HFFc6 (cell line): ENCODE measurements around the gene FAM163B. TPM values are rescaled to one million over a fixed set of nuclear protein-coding genes. Genes with fewer than 3 reads are reported as not detected.

ENCODE experiments used
- DNase-seq: peaks from one replicate; pipeline ENCODE4 v3.0.0-alpha.2; 2018
- H3K27ac Mint-ChIP-seq: 2 replicates; pipeline ENCODE4 v1.8.0; 2020; ENCODE audit warnings: mild to moderate bottlenecking, mixed read lengths
- H3K27me3 Mint-ChIP-seq: 2 replicates; pipeline ENCODE4 v1.8.0; 2021; ENCODE audit warnings: mild to moderate bottlenecking, moderate library complexity, mixed read lengths; ENCODE audit not compliant: insufficient read depth
- H3K36me3 Mint-ChIP-seq: 2 replicates; pipeline ENCODE4 v1.8.0; 2021; ENCODE audit warnings: low read depth, mixed read lengths
- H3K4me1 Mint-ChIP-seq: 2 replicates; pipeline ENCODE4 v1.8.0; 2020; ENCODE audit warnings: low read depth, mixed read lengths
- H3K4me3 Mint-ChIP-seq: 2 replicates; pipeline ENCODE4 v1.8.0; 2020; ENCODE audit warnings: mild to moderate bottlenecking, moderate library complexity, mixed read lengths
- H3K9me3 Mint-ChIP-seq: 2 replicates; pipeline ENCODE4 v1.8.0; 2020; ENCODE audit warnings: mild to moderate bottlenecking, mixed read lengths
- CTCF ChIP-seq: fragments of 200-600 bp; sonication (generic); IDR thresholded peaks from 2 replicates; pipeline ENCODE4 v1.5.0; 2021; ENCODE audit warnings: antibody characterized with exemption, mild to moderate bottlenecking
- total RNA-seq, 6 experiments: library from RNA; stranded (reverse); fragmentation: NEBNext Ultra II Directional; extraction: Animal tissue kit (Norgen Biotek cat#: 25700); gene quantifications; 2 replicates in 1 of 6; 3 replicates in 5 of 6; pipeline ENCODE4 v1.2.3, GENCODE V29; 2021

FAM163B gene
- total RNA-seq, 6 experiments from 2014 or later, result not detected

GRCh38 chr9:133602277-133602676 is 6.9 kb downstream of the FAM163B start:
- no peak for TF ChIP-seq CTCF
- Mint-ChIP-seq H3K4me3 (no peak overlapping the region), H3K27ac (no peak overlapping the region), H3K27me3 (peaks cover 36% of the 10 kb centered on the region), H3K36me3 (peaks cover 9% of the 10 kb centered on the region), H3K4me1 (no peaks in the 10 kb centered on the region), H3K9me3 (peaks cover 11% of the 10 kb centered on the region)
- DNase-seq, result no peak

- Mint-ChIP-seq H3K4me3 (no peak overlapping the region), H3K27me3 (peaks cover 31% of the 10 kb centered on the region), H3K9me3 (peaks cover 16% of the 10 kb centered on the region), H3K36me3 (peaks cover 14% of the 10 kb centered on the region), H3K27ac (no peak overlapping the region), H3K4me1 (no peaks in the 10 kb centered on the region)
- no peak for TF ChIP-seq CTCF
- no peak for DNase-seq
Observed at GRCh38 chr9:133601746-133602145, 7.4 kb downstream of the FAM163B start.

GRCh38 chr9:133600739-133601138 is 8.4 kb downstream of the FAM163B start:
- DNase-seq, result no peak
- no peak for TF ChIP-seq CTCF
- H3K27ac Mint-ChIP-seq, result no peak overlapping the region
- no peak overlapping the region for H3K4me3 Mint-ChIP-seq
- peaks cover 28% of the 10 kb centered on the region for H3K27me3 Mint-ChIP-seq
- peaks cover 15% of the 10 kb centered on the region for H3K36me3 Mint-ChIP-seq
- H3K4me1 Mint-ChIP-seq, result no peaks in the 10 kb centered on the region
- peaks cover 22% of the 10 kb centered on the region for H3K9me3 Mint-ChIP-seq

- Mint-ChIP-seq H3K27me3 (peaks cover 27% of the 10 kb centered on the region), H3K36me3 (peaks cover 15% of the 10 kb centered on the region), H3K9me3 (peaks cover 22% of the 10 kb centered on the region), H3K27ac (no peak overlapping the region), H3K4me1 (no peaks in the 10 kb centered on the region), H3K4me3 (no peak overlapping the region)
- no peak for DNase-seq
- TF ChIP-seq CTCF, result no peak
Observed at GRCh38 chr9:133599470-133600173, 9.6 kb downstream of the FAM163B start.

- Mint-ChIP-seq H3K27me3 (peaks cover 29% of the 10 kb centered on the region), H3K9me3 (peaks cover 22% of the 10 kb centered on the region), H3K4me3 (no peak overlapping the region), H3K27ac (no peak overlapping the region), H3K4me1 (no peaks in the 10 kb centered on the region), H3K36me3 (peaks cover 15% of the 10 kb centered on the region)
- TF ChIP-seq CTCF, result no peak
- no peak for DNase-seq
Observed at GRCh38 chr9:133598978-133599377, 10.2 kb downstream of the FAM163B start.
